ENCODE measurements around the gene ADCY4. TPM values are rescaled to one million over a fixed set of nuclear protein-coding genes. Genes with fewer than 3 reads are reported as not detected.

Gene ADCY4
- total and polyA plus RNA-seq, 2 of the 13 experiments (the other 11 are each of a cell fraction or from before 2014, with no cell fraction given) = 0.03 TPM; not detected in 1

GRCh38 chr14:24360281-24360680 lies 25.4 kb upstream of the ADCY4 start:
- no peak overlapping the region for H3K4me2 ChIP-seq (ENCODE audit: low read depth, low read length)
- no peaks in the 10 kb centered on the region for H3K36me3 ChIP-seq (replicated peaks in 1 of 2; ENCODE audit: control insufficient read depth in 1 of 2, insufficient read depth in 2 of 2, low read length in 2 of 2)
- in situ Hi-C loops (cut with HindIII; ENCODE audit: extremely low pct_ligation_motif_present, low pct_unique_long_range_greater_than_20kb) = no loop called here
- 38% methylated on average over 3 of the region's 3 CpGs for whole genome bisulfite sequencing (ENCODE audit: low lambda C conversion rate)
- H4K20me1 ChIP-seq (ENCODE audit: insufficient read depth, low read length) = no peaks in the 10 kb centered on the region
- ATAC-seq (no peak), FAIRE-seq (no peak), DNase-seq (ENCODE audit: low spot score) (no peak)
- TF ChIP-seq ZNF792 (CRISPR knock-in tag; IDR thresholded peaks at IDR 0.05) (peak; percentile 97), ZNF710 (CRISPR knock-in tag; IDR thresholded peaks at IDR 0.05; ENCODE audit: borderline replicate concordance) (no peak)
- no peak overlapping the region for H3K27ac ChIP-seq (ENCODE audit: extremely low read length, insufficient read depth, low read length)
- no TSS peak for BruUV-seq (replicated peaks)
- intact Hi-C loops (cut with micrococcal nuclease; ENCODE audit: unreplicated experiment) = no loop called here
- H2AFZ ChIP-seq (ENCODE audit: low read length) = no peak overlapping the region
- no peak overlapping the region for H3K4me3 ChIP-seq (replicated peaks in 1 of 3; ENCODE audit: insufficient read depth in 1 of 3, low read depth in 2 of 3, low read length in 3 of 3)
- peaks cover 0 to 3% of the 10 kb centered on the region in 2 experiments; a peak in 1 of 5 replicates for H3K27me3 ChIP-seq (ENCODE audit: control insufficient read depth in 1 of 2, insufficient read depth in 2 of 2, low read length in 2 of 2)
- H3K9me3 ChIP-seq (ENCODE audit: low read length) = no peaks in the 10 kb centered on the region
- no peaks in the 10 kb centered on the region for H3K79me2 ChIP-seq (ENCODE audit: insufficient read depth, low read length)
- H3K4me1 ChIP-seq (ENCODE audit: insufficient read depth, low read length) = peaks cover 3% of the 10 kb centered on the region; the same call in 1 of the 2 replicates
- ChIA-PET CTCF (ENCODE audit: low intra/inter-chr PET ratio, low total read pairs) (no interaction called here), POLR2A (interaction anchor here (1.5 to 3.1 kb wide), 2 partner anchors 14 to 69 kb away, joined by 3 to 9 read pairs; partner anchors contain the start of genes CBLN3 and KHNYN)
- H3K9ac ChIP-seq (ENCODE audit: insufficient read depth, low read depth, low read length) = no peak overlapping the region

GRCh38 chr14:24356208-24356607 lies 21.3 kb upstream of the ADCY4 start:
- 40% methylated on average over 4 of the region's 4 CpGs for WGBS (ENCODE audit: low lambda C conversion rate)
- Histone ChIP-seq H3K4me1 (ENCODE audit: insufficient read depth, low read length) (peaks cover 10% of the 10 kb centered on the region), H3K4me3 (replicated peaks in 1 of 3; ENCODE audit: insufficient read depth in 1 of 3, low read depth in 2 of 3, low read length in 3 of 3) (no peak overlapping the region), H3K4me2 (ENCODE audit: low read depth, low read length) (no peak overlapping the region), H2AFZ (ENCODE audit: low read length) (no peak overlapping the region), H4K20me1 (ENCODE audit: insufficient read depth, low read length) (no peaks in the 10 kb centered on the region), H3K9ac (ENCODE audit: insufficient read depth, low read depth, low read length) (no peak overlapping the region), H3K27me3 (ENCODE audit: control insufficient read depth in 1 of 2, insufficient read depth in 2 of 2, low read length in 2 of 2) (peaks cover 3 to 6% of the 10 kb centered on the region in 2 experiments; a peak in 2 of 5 replicates), H3K9me3 (ENCODE audit: low read length) (no peaks in the 10 kb centered on the region), H3K36me3 (replicated peaks in 1 of 2; ENCODE audit: control insufficient read depth in 1 of 2, insufficient read depth in 2 of 2, low read length in 2 of 2) (no peaks in the 10 kb centered on the region), H3K27ac (ENCODE audit: extremely low read length, insufficient read depth, low read length) (no peak overlapping the region), H3K79me2 (ENCODE audit: insufficient read depth, low read length) (no peaks in the 10 kb centered on the region)
- DNase-seq (ENCODE audit: low spot score) = no peak
- no peak for TF ChIP-seq AGO2 (optimal IDR thresholded peaks at IDR 0.05; ENCODE audit: low read depth, low read length)
- TF ChIP-seq ZNF543 (CRISPR knock-in tag; IDR thresholded peaks at IDR 0.05) = peak; percentile 97
- BruUV-seq (replicated peaks) = no TSS peak
- ChIA-PET POLR2A (interaction anchor here (0.8 kb wide), 2 partner anchors 69 to 76 kb away, joined by 3 to 4 read pairs; no protein-coding TSS in a partner anchor), CTCF (ENCODE audit: low intra/inter-chr PET ratio, low total read pairs) (no interaction called here)
- no peak for FAIRE-seq
- intact Hi-C loops (cut with micrococcal nuclease; ENCODE audit: unreplicated experiment) (no loop called here), in situ Hi-C loops (cut with HindIII; ENCODE audit: extremely low pct_ligation_motif_present, low pct_unique_long_range_greater_than_20kb) (no loop called here)
- ATAC-seq = no peak

Measured in HepG2 (cell line).